HG03060 (cell line): ENCODE data around the gene SLC16A4.

Experiments used
- ATAC-seq: cut with Tn5 transposase; IDR thresholded peaks from one replicate; pipeline ENCODE4 v1.9.1; 2021; ENCODE audit warnings: low read depth, moderate number of reproducible peaks; ENCODE audit not compliant: unreplicated experiment

SLC16A4 gene

DNA sequence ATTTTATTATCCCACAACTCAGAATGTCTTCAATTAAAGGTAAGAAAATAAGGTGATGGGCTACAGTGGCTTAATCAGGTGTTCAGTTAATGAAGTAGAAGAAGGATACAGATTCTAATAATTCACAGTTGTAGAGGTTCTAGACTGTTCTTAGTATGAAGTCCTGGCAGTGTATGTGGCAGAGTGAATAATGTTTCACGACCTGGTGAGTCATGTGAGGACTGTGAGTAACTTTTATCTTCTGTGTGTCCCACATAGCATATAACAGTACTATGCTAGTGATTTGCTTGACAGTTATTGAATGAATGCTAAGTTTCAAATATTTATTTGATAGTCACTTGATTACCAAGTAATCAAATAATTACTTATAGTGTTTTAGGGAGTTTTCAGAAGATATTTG, 20.0 kb downstream of the SLC16A4 start:
- ATAC-seq, result no peak

DNA sequence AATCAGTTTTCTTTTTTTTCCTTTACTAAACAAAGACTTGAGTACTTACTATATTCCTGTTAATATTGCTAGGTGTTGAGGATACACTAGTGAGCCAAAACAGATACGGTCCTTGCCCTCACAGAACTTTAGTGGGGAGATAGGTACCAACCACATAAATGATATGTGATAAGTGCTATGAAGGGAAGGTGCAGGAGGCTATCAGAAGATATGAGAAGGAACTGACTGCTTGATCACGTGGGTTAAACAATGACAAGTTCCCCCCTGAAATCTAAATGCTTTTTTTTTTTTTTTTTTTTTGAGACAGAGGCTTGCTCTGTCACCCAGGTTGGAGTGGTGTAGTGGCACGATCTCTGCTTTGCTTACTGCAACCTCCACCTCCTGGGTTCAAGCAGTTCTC, 26.6 kb downstream of the SLC16A4 start:
- ATAC-seq, result no peak

DNA sequence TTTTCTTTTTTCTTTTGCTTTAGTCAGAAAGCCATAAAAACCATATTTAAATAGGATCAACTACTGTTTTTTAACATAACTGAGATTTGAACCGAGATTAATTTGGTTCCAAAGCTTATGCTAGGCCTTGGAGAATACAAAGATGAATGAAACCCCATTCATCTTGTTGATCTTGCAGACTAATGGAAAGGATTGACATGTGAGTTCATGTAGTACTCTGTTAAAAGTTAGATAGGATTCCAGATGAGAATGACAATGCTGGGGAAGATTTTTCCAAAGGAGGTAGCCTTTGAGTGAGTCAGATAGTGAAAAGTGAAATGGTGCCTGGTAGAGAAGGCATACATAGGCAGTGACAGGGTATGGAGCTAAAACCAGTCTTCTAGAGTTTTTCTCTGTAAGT, 29.0 kb downstream of the SLC16A4 start:
- no peak for ATAC-seq

DNA sequence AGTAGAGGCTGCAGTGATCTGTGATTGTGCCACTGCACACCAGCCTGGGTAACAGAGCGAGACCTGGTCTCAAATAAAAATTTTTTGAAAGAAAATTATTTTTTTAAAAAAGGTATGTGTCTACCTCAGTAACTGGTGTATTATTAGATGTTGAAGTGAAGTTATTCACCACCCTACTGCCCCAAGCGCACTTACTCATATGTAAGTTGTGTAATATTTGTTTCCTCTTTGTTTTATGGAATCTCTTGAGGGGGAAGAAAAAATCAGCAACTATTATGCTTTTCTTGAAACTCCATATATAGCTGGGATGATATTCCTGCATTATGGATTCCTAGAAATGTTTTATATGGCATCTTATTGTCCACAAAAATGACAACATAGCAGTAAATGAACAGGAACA, 30.4 kb downstream of the SLC16A4 start:
- ATAC-seq, result no peak

DNA sequence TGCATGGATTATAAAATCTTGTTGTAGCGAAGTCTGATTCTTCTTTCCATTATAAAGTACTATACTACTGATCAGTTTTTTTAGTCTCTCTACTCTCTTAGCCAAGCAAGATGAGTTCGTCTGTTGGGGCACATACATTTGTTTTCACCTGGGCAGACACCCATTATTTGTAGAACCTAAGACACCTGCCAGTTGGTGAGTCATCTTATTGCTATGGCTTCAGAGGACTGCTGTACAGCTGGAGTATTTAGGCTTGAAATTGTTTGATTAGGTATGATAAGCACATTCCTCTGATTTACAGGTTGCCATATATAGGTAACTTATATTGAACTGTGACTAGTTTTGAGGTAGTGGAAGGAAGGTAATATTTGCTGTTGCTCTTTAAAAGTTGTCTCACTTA, 34.4 kb downstream of the SLC16A4 start:
- ATAC-seq, result no peak

DNA sequence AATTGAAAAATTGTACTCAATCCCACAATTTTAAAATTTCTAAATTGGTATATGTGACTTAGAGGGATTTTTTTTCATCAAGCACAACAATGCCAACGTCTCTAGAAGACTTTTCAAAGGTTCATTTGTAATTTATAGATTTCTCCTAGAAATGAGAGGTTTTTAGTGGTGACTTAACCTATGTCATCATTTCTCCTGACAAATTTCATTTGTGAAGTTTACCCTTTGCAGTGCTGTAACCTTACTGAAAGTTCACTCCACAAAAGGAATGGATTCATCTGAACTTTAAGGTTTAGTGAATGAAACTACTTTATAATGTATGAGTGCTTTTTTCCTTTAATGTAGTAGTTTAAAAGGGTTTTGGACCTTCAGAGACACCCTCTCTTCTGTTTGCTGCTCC, 35.5 kb downstream of the SLC16A4 start:
- ATAC-seq, result no peak

DNA sequence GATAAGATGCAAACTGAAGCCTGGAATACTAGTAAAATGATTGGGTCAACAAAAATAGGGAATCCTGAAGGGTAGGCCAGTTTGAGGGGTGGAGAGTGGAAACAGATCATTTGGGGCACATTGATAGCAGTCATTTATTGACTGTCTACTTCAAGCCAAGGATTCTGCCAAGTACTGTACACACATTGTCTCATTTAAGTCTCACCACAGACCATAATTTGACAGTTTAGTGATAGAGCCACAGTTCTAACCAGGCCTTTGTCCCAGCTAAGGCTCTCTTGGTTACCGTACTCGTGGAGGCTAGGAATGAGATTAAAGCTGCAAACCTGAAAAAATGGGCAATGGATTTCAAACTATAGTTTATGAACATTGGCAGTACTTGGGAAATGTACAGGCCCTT, 40.5 kb downstream of the SLC16A4 start:
- ATAC-seq, result no peak

DNA sequence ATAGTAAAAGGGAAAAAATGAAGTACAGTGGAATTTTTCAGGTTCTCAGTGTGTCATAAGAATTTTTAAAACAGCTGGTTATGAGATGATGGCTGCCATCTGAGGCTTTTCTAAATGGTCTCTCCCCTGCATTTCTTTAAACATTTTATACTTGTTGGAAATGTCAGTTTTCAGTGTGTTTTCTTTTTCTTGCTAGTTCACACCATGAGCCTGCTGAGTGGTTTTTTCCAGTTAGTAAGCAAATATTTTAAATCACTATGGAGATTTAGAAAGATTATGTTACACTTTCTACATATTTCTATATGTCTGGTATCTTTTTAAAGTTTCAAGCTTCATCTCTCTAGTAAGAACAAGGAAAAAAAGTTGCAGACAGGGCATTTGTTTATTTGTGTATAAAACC, 42.1 kb downstream of the SLC16A4 start:
- ATAC-seq, result no peak

DNA sequence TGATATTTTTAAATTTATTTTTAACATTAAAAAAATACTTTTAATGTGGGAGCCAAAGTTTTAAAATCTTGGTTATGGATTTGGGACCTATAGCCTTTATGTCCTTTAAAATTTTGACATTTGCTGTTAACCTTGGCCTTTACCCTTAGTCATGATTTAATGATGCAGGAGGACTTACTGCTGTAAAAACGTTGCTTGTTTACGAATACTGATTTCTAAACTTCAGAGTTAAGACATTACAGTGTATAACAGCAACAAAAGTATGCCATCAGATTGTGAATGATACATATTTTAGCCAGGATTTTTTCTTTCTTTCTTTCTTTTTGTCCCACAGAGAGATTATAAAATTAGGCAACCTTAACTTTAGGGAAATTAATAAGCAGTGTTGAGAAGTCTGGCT, 42.8 kb downstream of the SLC16A4 start:
- ATAC-seq, result no peak

DNA sequence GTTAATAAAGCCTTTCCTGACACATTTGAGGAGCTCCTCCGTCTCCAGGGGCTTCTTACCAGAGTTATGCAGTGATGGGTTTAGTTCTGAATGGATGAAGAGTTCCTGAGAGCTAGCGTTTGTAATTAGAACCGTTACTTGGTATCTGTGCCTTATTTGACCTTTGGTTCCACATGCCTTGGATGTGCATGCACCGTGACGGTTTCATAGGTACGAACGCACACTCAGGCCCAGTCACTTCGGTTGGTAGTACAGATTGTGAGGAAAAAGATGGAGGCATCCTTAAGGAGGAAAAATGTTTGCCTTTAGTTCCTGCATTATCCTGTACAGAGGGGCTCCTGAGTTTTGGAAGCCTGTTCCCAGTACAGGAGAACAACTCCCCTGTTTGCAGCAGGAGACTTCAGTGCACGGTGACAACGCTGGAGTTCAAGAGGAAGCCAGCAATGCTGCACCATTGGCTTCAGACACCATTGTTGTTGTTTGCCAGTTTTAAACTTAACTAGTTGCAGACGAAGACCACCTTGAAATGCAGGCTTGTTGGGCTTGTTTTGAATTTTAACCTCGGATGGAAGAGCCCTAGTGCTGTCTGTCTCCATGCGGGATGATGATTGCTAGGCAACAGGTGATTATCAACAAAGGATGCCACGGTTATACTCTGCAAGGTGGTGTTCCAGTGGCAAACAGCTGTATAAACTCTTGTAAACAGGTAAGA, 43.5 kb downstream of the SLC16A4 start:
- no peak for ATAC-seq

DNA sequence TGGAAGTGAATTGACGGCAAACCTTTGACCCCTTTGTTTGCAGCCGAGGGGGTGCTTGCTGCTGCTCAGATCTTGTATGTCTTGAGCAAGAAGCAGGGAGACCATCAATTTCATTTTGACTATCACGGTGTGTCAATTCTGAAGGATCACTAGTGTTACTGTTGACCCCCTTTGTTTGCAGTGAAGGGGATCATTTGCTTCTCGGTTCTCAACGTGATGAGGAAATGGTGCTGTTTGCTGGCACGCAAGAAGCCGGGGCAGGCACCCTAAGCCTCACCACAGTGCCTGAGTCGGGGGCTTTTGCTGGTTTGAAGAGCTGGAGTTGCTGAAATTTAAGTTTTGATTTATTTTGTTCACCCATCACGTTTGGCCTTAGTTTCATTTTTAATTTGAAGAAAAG, 44.1 kb downstream of the SLC16A4 start:
- no peak for ATAC-seq

DNA sequence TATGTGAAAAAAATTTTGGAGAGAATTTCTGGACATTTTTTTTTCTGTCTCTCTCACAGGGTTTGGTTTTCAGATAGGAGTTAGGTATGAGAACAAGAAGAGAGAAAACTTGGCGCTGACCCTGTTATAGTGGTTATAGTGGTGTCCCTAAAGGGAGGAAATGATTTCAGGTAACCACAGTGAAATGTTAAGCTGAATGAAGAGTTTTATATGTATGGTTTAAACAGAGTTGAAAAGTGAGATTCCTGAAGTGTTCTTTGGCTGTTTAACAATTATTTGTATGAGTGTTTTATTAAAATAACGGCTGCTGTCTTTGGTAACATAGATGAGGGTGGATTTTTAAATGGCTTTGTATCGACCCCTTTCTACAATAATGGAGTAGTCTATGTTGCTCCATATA, 45.3 kb downstream of the SLC16A4 start:
- ATAC-seq, result no peak

DNA sequence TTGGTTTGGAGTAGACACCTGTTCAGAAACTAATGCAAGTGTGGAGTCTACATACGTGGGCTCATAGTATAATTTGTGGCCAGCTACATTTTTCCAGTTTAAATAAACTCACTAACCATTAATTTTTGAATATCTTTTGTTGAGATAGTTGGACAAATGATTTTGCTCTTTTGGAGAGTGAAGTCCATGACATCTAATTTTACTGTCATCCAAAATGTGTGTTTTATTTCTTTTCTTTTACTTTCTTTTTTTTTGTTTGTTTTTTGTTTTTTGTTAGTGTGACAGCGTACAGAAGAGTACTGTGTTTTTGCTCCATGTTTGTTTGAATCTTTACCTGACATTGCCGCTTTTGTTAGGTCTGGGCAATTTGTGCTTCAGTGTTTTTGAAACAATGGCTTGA, 46.7 kb downstream of the SLC16A4 start:
- no peak for ATAC-seq

DNA sequence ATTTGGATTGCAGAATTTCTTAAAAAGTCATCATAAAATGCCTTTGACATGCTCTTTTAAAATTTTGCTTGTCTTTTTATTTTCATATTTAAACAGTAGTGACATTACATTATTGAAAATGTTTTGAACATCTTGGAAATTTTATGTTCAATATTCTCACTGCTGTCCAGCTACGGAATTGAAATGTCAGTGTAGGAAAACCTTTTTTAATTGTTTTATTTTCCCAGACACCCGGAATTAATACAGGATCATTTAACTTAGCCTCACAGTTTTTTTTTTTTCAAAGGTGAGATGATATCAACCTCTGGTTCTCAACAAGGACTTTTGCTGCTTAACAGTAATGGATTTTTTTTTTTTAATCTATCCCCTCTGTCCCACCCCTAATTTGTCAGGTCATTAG, 47.6 kb downstream of the SLC16A4 start:
- ATAC-seq, result no peak

DNA sequence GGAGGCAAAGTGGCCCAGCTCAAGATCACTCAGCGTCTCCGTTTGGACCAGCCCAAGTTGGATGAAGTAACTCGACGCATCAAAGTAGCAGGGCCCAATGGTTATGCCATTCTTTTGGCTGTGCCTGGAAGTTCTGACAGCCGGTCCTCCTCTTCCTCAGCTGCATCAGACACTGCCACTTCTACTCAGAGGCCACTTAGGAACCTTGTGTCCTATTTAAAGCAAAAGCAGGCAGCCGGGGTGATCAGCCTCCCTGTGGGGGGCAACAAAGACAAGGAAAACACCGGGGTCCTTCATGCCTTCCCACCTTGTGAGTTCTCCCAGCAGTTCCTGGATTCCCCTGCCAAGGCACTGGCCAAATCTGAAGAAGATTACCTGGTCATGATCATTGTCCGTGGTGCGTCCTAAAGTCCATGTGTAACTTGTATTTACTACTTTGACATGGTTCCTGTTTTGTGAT, 48.9 kb downstream of the SLC16A4 start:
- ATAC-seq, result no peak

DNA sequence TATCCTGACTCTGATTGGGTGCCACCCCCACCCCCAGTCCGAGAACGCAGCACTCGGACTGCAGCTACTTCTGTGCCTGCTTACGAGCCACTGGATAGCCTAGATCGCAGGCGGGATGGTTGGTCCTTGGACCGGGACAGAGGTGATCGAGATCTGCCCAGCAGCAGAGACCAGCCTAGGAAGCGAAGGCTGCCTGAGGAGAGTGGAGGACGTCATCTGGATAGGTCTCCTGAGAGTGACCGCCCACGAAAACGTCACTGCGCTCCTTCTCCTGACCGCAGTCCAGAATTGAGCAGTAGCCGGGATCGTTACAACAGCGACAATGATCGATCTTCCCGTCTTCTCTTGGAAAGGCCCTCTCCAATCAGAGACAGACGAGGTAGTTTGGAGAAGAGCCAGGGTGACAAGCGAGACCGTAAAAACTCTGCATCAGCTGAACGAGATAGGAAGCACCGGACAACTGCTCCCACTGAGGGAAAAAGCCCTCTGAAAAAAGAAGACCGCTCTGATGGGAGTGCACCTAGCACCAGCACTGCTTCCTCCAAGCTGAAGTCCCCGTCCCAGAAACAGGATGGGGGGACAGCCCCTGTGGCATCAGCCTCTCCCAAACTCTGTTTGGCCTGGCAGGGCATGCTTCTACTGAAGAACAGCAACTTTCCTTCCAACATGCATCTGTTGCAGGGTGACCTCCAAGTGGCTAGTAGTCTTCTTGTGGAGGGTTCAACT, 49.5 kb downstream of the SLC16A4 start:
- ATAC-seq, result no peak

DNA sequence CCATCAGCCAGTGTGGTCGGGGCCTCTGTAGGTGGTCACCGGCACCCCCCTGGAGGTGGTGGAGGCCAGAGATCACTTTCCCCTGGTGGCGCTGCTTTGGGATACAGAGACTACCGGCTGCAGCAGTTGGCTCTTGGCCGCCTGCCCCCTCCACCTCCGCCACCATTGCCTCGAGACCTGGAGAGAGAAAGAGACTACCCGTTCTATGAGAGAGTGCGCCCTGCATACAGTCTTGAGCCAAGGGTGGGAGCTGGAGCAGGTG, 50.7 kb downstream of the SLC16A4 start:
- no peak for ATAC-seq

DNA sequence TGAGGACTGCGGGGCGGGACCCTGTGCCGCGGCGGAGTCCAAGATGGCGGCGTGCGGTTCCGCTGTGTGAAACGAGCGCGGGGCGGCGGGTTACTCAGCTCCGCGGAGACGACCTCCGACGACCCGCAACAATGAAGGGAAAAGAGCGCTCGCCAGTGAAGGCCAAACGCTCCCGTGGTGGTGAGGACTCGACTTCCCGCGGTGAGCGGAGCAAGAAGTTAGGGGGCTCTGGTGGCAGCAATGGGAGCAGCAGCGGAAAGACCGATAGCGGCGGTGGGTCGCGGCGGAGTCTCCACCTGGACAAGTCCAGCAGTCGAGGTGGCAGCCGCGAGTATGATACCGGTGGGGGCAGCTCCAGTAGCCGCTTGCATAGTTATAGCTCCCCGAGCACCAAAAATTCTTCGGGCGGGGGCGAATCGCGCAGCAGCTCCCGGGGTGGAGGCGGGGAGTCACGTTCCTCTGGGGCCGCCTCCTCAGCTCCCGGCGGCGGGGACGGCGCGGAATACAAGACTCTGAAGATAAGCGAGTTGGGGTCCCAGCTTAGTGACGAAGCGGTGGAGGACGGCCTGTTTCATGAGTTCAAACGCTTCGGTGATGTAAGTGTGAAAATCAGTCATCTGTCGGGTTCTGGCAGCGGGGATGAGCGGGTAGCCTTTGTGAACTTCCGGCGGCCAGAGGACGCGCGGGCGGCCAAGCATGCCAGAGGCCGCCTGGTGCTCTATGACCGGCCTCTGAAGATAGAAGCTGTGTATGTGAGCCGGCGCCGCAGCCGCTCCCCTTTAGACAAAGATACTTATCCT, 51.2 kb downstream of the SLC16A4 start:
- ATAC-seq, result no peak

DNA sequence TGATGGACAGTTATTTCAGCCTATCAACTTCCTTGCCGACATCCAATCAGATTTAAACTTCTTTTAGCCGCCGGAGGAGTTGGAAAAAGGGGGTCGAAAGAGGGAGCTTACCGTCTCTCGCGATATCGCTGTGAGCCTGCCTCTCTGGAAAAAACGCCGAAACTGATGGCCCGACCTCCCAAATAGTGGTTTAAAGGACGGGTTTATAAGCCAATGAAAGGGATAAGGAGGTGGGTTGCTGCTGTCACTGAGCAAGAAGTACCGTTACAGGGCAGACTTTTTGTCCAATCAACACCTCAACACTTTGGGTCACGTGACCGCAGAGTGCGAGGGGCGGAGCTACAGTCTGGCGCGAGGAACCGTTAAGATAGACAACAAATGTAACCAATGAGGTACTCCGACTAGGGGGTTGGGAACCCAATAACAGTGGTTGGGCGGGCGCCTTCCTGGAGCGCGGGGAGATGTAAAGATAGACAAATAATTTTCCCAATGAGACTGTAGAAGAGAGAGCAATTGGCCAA, 51.9 kb downstream of the SLC16A4 start, which contains the start of gene RBM15:
Gene RBM15, plus strand, starts transcription at position 492 of the 521 bp plus-strand sequence. Its CDS starts 29 bp downstream, at position 521.
- peak; percentile 69 for ATAC-seq

DNA sequence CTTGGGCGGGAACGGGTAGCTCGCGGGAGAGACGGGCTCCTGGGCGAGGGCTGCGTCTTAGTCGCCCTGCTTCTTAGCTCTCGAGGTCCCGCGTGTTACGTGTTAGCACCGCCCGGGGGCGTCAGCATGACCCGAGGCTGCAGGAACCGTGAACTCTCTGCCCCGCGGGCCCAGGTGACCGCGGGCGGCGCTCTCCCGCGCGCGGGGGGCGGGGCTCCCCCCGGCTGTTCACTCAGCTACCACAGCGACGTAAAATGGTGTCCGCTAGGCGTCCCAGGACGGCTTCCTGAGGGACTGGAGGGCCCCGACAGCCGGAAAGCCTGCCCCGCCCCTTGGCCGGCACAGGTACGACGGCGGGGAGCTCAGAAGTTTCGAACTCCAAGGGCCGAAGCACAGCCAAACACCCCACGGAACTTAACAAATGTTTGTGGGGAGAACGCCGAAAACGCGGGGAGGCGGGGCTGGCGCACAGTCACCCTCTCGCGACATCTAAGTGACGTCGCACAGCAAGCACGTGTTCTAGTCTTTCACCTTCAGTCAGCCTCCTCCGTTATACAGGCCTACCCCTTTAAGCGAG, 52.4 kb downstream of the SLC16A4 start:
- peak; percentile 46 for ATAC-seq

DNA sequence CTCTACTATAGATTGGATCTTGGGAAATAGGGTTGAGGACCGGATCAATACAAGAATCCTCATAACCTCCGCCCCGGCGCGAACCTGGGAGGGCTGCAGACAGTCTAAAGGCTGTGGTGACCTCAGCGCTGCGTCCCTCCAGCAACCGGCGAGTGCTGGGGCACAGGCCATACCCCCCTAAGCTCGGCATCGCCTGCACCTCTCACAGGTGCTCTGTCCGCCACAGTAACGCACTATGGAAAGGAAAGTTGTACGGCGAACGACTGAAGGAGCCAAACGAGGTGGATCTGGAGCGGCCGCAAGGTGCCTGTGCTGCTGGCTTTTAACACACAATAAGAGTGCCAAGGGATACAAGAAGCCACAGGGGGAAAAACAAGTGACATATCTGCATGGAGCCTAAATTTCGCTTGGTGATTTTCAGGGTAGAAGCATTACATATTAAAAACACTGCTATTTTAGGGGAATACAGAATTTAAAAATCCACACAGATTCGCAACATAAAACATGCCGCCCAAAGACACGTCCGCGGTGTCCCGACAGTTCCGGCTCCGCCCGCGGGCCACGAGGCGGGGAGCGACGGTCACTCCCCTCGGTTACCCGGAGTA, 53.0 kb downstream of the SLC16A4 start:
- ATAC-seq, result no peak
